Occipital lobe (tissue), 2 donors: Measurements from ENCODE around the gene CWC25. TPM values are rescaled to one million over a fixed set of nuclear protein-coding genes. Genes with fewer than 3 reads are reported as not detected.
A peak's percentile ranks its signal among the peaks of the same experiment; 100 is the strongest.
"Not testable (repeated sequence)": the region's sequence is repeated elsewhere in the genome, so short reads cannot be mapped to it uniquely, and the experiment has no call there.

ENCODE experiments used
- DNase-seq: peaks from one replicate; lab custom pipeline; 2025; lab: John Stamatoyannopoulos, UW
- total RNA-seq: library from RNA; depleted of rRNA; stranded (reverse); fragments of >200 nt; gene quantifications from one replicate; pipeline ENCODE4 v1.2.3, GENCODE V29; 2014

Gene CWC25
- total RNA-seq, 1 donor from 2014 or later = 7.8 TPM

DNA sequence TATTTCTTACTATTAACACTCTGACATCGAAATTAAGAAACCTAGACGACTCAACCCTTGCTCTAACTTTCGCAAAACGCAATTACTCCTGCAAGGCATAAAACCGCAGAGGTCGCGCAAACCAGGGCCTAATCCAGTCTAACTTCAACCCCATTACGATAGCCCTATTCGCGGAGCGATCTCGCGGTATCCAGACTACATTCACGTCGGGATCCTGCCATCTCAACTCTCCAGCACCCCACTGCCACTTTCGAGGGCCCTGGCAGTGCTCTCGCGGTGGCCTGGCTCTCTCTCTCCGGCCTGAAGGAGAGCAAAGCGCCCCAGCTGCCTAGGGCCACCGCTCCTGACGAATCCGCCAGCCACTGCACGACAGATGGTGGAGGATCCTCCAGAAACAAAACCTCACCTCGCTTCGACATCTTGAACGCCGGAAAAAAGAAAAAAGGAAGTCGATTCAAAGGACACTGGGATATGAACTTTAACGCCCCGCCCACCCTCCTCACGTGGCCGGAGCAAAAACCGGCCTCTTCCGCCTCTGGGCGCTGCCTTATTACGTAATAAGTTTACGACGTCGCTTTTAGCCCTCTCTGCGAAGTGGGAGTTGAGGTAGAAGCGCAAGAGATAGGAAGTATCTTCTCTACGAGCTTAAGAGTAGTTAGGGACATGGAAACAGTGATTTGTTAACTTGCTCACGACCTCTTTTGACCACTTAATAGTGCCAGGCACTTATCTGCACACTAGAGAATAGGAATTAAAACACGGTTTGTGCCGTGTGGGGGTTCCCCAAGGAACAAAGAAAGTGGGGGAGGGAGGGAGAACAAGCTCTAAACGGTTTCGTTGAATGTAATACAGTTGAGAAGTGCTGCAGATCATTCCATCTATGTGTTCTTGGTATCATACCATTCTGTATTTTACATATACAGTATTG lies 28.4 kb upstream of the CWC25 start, which contains the start of gene RPL23:
RPL23 (minus strand) TSS at position 430 of the 928 bp plus-strand sequence; CDS start at position 419, 11 bp downstream.
- peak; percentile 88 for DNase-seq

DNA sequence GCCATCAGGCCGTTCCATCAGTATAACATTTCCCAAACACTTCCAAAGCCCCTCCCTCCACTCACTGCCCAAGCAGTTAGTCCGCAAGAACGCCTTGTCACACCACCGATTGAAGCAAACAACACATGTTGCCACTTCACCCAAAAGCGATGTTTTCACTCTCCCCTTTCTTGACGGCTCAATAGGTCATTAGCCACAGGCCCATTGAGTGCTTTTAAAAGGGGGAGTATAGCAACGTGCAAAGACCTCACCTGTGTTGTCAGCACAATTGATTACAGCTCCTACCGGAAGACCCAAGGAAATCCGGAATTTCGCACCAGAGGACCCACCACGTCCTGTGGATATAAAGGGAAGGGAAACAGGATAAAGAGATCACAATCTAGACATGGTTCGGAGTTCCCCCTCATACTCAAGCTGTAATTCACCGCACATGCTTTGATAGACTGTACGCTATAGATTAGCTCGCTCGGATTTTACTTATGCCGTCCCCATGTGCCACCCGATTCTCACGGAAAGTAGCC lies 27.7 kb upstream of the CWC25 start:
- no peak for DNase-seq

DNA sequence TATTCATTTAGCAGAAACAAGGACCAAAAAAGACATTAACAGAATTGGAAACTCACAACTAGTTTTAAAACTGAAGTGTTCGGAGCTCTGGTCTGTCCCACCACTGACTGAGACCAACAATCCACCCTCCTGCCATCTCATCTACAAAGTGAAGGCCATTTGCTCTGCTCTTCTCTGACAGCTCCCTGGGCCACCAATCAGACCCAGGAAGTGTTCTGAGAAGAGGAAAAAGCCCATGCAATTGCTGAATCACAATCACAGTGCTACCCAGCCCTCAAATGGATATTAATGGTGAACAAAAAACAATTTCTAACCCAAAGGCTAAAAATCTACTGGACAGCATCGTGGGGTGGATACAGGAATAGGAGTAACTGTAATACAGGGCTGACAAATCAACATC lies 26.3 kb upstream of the CWC25 start:
- no peak for DNase-seq

DNA sequence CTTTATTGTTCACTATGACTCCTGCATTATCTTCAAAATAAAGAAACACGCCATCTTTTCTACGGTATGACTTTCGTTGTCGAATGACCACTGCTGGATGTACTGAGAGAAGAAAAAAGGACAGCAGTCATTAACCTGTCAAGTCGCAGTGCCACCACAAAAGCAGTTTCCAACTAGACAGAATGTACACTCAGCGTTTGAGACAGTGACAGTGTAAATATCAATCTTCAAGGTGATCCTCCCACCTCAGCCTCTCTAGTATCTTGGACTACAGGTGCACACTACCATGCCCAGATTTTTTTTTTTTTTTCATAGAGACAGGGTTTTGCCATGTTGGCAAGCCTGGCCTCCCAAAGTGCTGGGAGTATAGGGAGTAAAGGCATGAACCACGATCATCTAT lies 25.3 kb upstream of the CWC25 start:
- no peak for DNase-seq

DNA sequence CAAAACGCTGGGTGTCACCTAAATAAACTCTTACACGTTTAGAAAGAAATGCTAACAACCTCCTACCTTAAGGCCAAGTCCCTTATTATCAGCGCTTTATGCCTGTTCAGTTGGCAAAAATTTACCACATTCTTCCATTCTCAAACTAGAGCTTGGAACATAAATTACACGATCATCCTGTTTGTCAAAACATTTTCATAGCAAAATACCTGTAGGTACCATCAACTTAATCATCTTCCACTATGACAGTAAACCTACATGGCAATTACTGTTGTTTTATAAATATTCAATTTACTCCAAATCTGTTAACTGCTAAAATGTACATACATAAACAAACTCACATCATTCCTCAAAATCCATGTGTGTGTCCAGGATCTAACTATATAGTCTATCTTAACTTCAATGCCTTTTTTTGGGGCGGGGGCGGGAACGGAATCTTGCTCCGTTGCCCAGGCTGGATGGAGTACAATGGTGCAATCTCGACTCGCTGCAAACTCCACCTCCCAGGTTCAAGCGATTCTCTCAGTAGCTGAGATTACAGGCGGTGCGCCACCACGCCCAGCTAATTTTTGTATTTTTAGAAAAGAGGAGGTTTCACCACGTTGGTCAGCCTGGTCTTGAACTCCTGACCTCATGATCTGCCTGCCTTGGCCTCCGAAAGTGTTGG lies 24.0 kb upstream of the CWC25 start:
- DNase-seq = no peak

DNA sequence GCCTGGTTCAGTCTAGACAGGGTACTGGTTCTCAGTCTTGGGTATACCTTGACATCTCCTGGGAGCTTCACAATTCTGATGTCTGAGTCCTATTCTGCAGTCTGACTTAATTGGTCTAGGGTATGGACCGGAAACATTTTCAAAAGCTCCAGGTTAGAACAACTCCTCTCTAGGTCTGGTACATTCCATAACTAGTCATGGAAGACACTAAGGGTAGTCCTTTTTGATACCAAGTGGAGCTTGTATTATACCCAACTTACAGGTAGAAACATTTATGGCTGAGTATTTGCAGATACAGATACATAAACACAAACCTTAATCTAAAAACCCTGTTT lies 23.4 kb upstream of the CWC25 start:
- DNase-seq = no peak

DNA sequence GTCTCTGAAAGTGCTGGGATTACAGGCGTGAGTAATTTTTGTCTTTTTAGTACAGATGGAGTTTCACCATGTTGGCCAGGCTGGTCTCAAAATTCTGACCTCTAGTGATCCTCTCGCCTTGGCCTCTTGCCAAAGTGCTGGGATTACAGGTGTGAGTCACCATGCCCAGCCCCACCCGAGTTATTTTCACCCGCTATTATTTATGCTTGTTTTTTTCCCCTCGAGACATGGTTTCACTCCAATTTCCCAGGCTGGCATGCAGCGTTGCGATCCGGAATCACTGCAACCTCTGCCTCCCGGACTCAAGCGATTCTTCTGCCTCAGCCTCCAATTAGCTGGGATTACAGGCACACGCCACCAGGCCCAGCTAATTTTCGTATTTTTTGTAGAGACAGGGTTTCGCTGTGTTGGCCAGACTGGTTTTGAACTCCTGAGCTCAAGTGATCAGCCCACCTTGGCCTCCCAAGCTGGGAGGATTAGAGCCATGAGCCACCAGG lies 19.2 kb upstream of the CWC25 start:
- no peak for DNase-seq

DNA sequence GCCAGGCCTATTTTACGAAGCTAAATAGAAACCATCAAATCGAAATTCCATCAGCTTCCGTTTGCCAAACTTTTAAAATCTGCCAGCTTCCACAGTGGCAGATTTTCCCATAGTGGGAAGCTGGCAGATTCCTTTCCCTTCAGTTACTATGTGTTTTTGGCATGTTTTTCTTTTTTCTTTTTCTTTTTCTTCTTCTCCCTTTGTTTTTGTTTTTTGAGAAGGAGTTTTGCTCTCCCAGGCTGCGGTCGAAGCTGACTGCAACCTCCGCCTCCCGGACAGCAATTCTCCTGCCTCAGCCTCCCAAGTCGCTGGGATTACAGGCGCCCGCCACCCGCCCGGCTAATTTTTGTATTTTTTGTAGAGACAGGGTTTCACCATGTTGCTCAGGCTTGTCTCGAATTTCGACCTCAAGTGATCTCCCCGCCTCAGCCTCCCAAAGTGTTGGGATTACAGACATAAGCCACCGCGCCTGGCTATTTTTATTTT lies 684 bp upstream of the CWC25 start:
- DNase-seq = no peak

DNA sequence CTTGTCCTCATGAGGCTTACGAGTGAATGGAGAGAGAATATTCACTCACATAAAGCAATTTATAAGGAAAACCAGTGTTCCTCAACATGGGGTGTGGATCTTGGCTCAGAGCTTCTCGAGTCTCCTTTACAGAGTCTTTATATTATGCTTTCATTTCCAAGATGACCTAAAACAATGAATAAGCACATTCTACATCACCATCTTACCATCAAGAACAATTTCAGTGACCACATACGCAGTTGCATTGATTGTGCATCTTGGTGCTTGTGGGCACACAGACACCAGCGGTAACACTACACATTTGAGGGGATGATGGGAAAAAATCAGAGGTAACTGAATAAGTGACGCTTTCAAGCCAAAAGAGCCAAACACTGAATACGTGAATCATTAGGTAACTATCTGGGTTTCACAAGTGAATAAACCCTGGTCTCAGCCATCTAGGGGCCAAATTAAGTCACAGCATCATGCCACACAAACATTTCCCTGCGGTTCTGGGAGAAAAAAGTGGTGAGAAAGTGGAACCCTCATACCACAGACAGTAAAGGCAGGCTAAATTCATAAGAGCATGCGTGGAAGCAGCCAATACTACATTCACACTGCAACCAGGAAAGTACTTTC lies 9.4 kb downstream of the CWC25 start:
- DNase-seq = no peak

DNA sequence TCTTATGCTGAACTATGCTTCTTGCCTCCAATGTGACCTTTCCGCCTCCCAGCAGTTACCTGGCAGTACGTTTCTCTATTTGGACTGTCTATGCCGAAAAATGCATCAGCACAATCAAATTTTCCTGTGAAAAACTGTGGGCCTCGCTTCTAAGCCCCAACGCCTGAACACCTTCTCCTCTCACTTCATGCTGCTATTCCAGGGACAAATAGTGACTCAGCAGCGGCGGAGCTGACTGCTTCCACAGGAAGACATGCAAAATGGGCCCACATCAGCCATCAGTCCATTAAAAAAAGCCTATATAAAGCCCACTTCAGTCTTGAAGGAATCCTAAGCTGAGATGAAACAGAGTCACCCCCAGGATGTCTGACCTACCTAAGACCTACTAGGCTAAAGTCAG lies 15.3 kb downstream of the CWC25 start:
- DNase-seq = peak; percentile 5

DNA sequence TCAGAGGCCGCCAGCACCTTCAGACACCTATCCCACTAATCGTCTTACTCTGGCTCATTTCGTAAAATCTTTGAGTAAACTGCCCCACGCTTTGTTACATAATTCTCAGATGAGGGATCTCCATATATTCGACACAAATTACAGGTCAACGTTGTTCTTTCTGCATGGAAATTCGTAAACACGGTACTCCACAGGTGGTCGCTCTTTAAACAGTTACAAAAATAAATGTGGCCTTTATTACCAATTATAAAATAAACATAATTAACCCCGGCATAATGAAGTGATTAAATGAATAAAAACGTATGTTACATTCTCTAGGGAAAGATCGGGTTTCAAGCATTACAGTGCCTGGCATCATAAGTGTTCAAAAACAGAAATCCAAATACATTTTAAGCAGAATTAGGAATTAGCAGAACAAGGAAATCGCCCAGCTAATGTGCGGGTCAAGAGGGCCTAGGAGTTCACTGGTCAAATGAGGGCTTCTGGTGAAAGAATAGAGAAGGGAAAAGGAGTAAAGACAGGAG lies 24.8 kb downstream of the CWC25 start:
- no peak for DNase-seq

DNA sequence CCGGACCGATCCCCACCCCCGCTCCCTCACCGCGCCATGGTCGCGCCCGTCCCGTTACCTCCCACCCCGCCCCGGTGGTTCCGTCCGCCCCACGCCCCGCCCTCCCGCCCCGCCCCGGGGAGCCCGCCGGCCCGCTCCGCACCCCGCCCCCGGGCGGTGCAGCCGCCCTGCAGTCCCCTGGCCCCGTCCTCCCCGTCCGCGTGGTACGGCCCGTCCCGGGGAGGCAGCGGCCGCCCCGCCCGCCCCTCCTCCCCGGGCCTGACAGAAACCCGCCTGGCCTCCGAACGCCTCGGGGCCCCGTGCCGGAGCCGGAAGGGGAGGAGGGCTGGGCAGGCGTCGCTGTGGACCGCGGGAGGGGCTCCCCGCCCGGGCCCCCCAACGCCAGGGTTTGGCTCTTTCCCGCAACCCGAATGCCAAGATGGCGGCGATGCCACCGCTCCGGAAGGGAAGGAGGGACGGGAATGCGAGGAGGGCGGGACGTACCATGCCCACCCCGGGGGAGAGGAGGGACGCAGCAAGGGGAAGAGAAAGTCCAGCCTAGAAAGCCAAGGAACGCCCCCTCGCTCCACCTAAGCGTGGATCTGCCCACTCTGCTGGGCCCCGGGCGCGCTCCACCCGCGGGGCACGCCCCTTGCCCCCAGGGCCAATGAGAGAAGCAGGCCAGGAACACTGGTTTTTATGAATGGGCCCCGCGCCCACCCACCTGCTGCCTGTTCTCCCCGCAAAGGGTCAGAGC lies 25.5 kb downstream of the CWC25 start, which contains the start of gene PIP4K2B:
PIP4K2B (minus strand) TSS at position 56 of the 736 bp plus-strand sequence. CDS start 132 bp downstream, outside the sequence.
- peak; percentile 93 for DNase-seq

DNA sequence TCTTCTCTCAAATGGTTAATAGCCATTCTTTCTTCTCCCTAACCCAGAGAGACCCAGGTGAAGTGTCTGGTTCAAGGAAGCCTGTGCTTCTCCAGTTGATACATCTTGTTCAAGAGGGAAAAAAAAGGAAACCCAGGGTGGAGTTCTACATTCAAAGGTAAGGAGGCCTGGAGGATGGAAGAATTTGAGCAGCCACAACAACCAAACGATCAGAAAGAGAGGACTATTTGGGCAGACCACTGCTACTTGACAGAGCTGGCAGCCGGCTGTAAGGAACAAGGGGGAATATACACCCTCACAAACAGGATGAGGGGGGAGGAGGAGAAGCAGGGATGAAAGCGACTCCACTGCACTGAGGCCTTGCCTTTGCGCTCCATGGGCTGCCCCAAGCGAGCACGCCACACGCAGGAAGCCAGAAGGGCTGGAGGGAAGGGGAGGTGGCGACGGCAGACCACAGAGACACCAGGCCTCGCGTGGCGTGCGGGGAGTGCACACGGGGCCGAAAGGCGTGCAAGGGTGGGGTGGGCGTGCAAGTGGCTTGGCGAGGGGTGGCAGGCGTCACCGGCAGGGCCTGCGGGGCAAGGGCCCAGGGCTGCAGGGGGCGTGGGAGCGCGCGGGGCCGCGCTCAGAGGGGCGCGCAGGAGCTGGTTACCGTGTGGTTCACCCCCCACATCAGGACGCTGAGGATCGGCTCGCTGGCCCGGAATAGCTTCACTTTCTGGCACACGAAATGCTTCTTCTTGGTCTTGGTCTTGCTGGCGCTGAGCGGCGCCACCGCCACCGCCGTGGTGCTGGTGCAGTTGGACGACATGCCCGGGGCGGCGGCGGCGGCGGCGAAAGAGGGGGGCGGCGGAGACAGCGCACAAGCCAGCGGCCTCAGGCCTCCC lies 26.3 kb downstream of the CWC25 start:
- DNase-seq = peak; percentile 31

DNA sequence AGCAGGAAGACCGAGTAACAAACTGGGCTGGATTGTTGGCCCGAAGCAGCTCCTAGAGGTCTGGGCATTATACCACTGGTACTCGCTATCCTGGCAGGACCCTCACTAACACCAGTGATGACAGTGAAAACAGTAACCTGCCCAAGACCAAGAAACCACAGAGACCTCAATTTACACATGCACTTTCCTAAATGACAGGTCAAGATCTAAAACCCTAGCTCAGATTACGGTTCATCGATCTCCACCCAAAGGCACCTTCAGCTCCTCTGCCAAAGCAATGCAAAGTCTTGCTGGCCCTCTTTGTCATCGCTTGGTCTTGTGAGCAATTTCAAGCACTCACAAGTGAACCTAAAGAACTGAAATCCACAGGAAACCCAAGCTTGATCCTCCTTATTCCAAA lies 27.3 kb downstream of the CWC25 start:
- no peak for DNase-seq

DNA sequence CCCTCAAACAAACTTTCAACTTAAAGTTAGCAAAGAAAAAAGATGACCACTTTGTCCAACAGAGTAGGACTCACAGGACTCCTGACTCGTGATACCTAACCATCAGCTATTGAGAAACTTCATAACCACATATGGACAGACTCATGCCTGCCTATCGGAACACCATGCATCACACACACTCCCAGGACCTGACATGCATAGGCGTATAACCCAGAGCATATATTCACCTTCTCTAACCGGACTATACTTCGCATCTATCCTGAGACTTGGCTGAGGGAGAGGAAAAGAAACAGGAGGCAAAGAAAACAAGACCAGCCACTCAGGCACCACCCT lies 28.0 kb downstream of the CWC25 start:
- DNase-seq = no peak

DNA sequence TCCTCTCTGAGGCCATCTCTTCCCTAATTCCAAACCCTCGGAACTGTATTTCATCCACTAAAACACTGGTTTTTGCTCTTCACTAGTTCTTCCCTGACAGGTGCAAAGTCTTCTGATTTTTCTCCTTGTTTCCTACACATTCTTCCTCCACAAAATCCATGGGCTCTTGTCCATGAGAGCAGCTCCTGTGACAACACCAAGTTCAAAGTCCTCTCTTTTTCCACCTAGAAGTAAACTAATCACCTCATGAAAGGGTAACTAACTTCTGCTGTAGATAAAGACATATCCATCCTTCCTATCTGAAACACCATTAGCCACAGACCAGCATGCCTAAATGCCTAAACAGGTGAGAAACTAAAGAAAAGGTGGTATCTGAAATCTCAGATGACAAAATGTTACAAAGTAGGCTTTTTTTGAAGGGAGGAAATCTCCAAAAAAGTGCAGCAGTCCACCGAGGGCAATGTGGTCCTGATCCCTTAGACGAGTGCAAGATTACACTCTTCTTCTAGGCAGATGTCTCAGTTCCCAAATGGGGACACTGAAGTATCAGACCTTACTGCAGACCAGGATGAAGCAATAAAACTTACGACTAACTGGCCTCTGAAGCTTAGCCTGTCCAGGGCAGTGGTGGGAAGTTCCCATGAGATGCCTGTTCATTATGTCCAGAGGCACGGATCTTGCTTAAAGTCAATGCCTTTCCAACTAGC lies 28.5 kb downstream of the CWC25 start:
- no peak for DNase-seq

DNA sequence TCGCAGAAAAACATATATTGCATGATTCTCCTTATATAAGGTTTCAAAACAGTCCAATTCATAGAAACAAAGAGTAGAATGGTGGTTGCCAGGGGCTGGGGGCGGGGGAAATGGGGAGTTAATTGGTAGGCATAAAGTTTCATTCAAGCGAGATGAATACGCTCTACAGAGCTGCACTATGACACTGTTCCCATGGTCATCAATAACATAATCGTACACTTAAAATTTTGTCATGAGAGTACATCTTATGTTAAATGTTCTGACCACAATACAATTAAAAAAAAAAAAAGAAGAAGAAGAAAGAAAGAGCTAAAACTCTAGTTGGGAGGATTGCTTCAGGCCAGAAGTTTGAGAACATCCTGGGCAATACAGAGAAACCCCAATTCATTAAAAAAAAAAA lies 30.9 kb downstream of the CWC25 start:
- no peak for DNase-seq

DNA sequence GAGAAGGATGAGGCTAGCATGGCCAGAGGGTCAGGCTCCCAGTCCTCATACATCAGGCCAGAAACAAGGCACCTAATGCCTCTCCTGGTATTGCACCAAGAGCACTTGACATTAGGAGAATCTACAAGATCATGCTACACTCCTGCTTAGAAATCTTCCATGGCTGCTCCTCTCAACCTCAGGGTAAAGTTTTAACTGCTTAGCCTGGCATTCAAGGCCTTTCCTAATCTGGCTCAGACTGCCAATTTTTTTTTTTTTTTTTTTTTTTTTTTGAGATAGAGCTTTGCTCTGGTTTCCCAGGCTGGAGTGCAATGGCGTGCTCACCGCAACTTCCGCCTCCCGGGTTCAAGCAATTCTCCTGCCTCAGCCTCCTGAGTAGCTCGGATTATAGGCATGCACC lies 34.0 kb downstream of the CWC25 start:
- DNase-seq = no peak

DNA sequence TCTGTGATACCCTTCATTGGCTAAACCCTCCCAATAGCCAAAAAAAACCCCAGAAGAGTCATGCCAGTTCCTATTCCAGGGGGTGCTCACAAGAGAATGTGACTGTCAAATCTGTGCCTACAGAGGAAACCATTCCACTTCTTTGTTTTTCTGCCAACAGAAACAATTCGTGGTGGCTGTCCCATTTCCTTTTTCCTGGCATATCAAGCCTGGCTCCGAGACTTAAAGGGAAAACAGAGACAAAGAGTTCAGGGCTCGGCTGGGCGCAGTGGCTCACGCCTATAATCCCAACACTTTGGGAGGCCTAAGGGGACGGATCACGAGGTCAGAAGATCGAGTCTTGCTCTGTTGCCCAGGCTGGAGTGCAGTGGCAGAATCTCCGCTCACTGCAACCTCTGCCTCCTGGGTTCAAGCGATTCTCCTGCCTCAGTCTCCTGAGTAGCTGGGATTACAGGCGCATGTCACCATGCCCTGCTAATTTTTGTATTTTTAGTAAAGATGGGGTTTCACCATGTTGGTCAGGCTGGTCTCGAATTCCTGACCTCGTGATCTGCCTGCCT lies 34.9 kb downstream of the CWC25 start:
- not testable (repeated sequence) for DNase-seq
